ENCODE measurements around the gene UBE2S.
A peak's percentile ranks its signal among the peaks of the same experiment; 100 is the strongest.
"Not testable (repeated sequence)": the region's sequence is repeated elsewhere in the genome, so short reads cannot be mapped to it uniquely, and the experiment has no call there.

The UBE2S gene

GRCh38 chr19:55410168-55410567 lies 2.6 kb upstream of the UBE2S start:
- no peak for TF ChIP-seq CTCF (IDR thresholded peaks at IDR 0.05; ENCODE audit: control insufficient read depth, extremely low read depth, insufficient read depth)
- H3K4me3 ChIP-seq (ENCODE audit: low read depth, low read length) = no peak overlapping the region
- DNase-seq (ENCODE audit: low read depth) = no peak

- DNase-seq (ENCODE audit: low read depth); H3K4me3 ChIP-seq (ENCODE audit: low read depth, low read length): not testable (repeated sequence)
Observed at GRCh38 chr19:55409179-55409578, 1.6 kb upstream of the UBE2S start.

- TF ChIP-seq CTCF (IDR thresholded peaks at IDR 0.05; ENCODE audit: control insufficient read depth, extremely low read depth, insufficient read depth) = no peak
- peak overlapping the region; percentile 81 for H3K4me3 ChIP-seq (ENCODE audit: low read depth, low read length)
- DNase-seq (ENCODE audit: low read depth) = no peak
Observed at GRCh38 chr19:55408533-55408872, 915 bp upstream of the UBE2S start.

GRCh38 chr19:55407800-55408532 lies 378 bp upstream of the UBE2S start:
- TF ChIP-seq CTCF (IDR thresholded peaks at IDR 0.05; ENCODE audit: control insufficient read depth, extremely low read depth, insufficient read depth) = no peak
- DNase-seq (ENCODE audit: low read depth) = peak; percentile 97
- H3K4me3 ChIP-seq (ENCODE audit: low read depth, low read length) = peak overlapping the region; percentile 81

- no peak for TF ChIP-seq CTCF (IDR thresholded peaks at IDR 0.05; ENCODE audit: control insufficient read depth, extremely low read depth, insufficient read depth)
- H3K4me3 ChIP-seq (ENCODE audit: low read depth, low read length) = peak overlapping the region; percentile 81
- DNase-seq (ENCODE audit: low read depth) = no peak
Observed at GRCh38 chr19:55406826-55407549, 600 bp downstream of the UBE2S start.

GRCh38 chr19:55406091-55406825 lies 1.3 kb downstream of the UBE2S start:
- DNase-seq (ENCODE audit: low read depth) = no peak
- no peak for TF ChIP-seq CTCF (IDR thresholded peaks at IDR 0.05; ENCODE audit: control insufficient read depth, extremely low read depth, insufficient read depth)
- peak overlapping the region; percentile 81 for H3K4me3 ChIP-seq (ENCODE audit: low read depth, low read length)

- no peak for TF ChIP-seq CTCF (IDR thresholded peaks at IDR 0.05; ENCODE audit: control insufficient read depth, extremely low read depth, insufficient read depth)
- DNase-seq (ENCODE audit: low read depth) = no peak
- H3K4me3 ChIP-seq (ENCODE audit: low read depth, low read length) = peak overlapping the region; percentile 81; the same call in 1 of the 2 replicates
Observed at GRCh38 chr19:55405638-55406037, 1.9 kb downstream of the UBE2S start.

All from LNCaP clone FGC (cell line).